Measurements from ENCODE around the gene PHF21B. TPM values are rescaled to one million over a fixed set of nuclear protein-coding genes. Genes with fewer than 3 reads are reported as not detected.

The PHF21B gene
- total RNA-seq, 1 donor from 2014 or later, result not detected

DNA sequence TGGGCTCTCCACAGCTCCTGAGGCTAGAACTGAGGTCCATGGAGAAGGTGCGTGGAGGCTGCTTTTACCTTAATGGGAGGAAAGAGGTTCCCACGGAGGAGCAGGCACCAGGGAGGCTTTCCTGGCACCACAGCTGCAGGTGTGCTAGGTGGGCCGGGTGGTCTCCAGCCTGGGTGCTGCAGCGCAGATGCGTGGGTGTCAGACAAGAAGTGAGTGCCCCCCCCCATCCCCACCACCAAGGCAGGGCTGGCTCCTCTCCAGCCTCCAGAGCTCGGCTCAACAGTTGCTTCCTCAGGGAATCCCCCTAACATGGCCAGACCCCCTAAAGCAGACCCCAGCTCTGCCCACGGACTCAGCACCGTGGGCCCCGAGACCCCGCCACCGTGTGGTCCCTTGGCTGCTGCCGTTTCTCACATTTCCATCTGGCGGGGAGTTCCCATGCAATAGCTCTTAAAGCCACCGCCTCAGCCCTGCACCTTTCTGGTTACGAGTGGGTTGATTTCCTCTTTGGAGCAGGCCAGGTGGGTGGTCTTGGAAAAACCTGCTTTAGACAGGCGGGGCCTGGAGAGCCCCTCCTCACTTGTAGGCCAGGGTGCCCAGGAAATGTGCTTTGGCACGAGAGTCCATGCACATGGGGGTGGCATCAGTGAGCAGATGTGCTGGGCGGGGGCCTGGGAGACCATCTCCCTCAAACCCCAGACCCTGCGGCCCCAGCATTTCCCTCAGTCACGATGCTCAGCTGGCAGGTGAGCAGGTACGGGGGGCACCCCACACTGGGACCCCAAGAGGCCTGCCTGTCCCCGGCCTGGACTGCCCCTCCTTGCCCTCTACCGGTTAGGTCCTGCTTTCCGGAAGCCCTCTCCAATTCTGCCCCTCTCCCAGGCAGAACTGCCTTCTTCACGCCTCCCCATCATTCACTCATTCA, 163.7 kb downstream of the PHF21B start:
- no peak for DNase-seq (ENCODE audit: low read depth in 2 of 2)

DNA sequence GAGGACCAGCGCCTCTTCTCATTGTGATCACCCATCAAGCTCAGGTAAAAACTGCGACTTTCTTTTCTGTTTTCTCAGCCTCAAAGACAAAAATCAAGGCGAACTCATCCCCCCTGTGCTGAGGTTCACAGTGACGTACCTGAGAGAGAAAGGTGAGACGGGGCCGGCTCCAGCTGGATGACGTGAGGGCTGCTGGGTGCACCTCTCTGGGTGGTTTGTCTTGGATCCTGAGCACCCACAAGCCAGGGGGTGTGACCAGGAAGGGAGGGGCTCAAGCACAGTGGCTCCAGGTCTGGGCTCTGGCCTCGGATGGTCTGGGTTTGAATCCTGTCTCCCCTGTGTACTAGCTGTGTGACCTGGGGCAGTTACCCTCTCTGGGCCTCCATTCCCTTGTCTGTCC, 164.6 kb downstream of the PHF21B start:
- no peak for DNase-seq (ENCODE audit: low read depth in 2 of 2)

DNA sequence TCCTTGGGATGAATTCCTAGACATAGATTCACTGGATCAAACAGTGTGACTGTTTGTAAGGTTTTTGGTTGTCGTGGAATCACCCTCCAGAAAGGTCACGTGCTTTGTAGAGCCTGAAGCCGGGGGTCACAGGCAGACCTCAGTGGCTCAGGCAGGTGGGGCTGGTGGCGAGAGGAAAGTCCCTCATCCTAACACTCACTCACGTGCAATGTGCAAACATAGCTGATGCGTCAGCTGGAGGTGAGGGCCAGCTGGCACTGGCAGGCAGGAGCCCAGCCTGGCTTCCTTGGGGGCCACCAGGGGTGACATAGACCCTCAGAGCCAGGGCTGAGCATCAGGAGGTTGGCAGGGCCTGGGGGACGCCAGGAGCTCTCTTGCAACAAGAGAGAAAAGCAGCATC, 167.4 kb downstream of the PHF21B start:
- no peak for DNase-seq (ENCODE audit: low read depth in 2 of 2)

DNA sequence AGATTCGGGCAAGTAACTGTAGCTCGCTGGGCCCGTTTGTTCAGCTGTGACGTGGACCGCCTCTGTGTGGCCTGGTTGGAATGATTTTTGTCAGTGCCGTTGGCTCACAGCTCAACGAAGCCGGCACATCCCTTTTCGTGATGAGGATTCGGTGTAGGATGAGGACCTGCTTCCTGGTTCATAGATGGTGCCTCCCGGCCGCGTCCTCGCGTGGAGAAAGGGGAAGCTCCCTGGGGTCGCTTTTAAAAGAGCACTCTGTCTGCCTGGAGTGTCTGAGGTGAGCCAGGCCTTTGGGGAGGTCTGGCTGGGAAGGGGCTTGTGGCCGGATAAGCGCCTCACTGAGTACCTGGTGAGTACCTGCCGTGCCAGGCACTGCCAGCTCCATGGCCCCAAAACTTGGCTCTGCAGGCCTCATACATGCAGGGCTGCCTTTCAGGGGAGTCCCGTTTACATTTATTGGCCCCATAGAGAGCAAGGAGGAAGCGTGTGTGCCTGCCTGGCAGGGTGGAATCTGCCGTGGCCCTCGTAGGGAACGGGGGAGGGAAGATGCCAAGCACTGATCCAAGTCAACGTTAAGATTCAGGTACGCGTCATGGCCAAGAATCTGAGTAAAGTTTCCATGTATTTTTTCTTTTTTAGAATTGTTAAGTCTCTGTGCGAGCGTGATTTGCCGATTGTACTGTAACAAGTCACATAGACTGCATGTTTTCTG, 169.0 kb downstream of the PHF21B start:
- DNase-seq (ENCODE audit: low read depth in 2 of 2), result no peak

DNA sequence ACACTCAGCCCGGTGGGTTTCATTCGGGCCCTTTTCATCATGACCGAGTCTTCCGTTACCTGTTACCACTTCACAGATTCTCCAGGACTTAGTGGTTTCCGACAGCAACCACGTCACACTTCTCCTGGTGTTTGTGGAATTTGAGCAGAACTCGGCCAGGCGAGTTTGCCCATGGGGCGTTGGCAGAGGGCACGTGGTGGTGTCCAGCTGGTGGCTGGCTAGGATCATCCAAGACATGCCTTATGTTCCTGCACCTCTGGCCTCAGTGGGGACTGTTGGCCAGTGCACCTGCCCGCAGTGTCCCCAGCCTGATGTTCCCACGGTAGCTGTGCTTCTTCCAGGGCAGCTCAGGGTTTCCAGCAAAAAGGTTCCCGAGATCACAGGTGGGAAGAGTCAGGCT, 170.1 kb downstream of the PHF21B start:
- DNase-seq (ENCODE audit: low read depth in 2 of 2), result no peak

DNA sequence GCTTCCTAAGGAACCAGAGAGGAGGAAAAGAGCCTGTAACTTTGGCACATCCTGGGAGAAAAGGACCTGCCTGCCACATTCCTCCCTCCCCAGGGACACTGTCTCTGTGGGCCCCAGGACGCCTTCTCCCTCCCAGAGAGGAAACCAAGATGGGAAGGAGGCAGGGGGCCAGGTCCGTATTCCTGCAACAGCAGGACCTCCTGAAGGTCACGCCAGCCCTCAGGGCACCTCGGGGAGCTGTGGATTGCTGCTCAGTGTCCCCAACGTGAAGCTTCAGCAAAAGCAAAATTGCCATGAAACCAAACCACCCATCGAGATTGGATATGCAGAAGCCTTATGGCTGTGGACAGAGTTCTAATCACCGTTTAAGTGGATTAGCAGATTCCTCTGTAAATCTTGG, 170.7 kb downstream of the PHF21B start:
- DNase-seq (ENCODE audit: low read depth in 2 of 2), result no peak

DNA sequence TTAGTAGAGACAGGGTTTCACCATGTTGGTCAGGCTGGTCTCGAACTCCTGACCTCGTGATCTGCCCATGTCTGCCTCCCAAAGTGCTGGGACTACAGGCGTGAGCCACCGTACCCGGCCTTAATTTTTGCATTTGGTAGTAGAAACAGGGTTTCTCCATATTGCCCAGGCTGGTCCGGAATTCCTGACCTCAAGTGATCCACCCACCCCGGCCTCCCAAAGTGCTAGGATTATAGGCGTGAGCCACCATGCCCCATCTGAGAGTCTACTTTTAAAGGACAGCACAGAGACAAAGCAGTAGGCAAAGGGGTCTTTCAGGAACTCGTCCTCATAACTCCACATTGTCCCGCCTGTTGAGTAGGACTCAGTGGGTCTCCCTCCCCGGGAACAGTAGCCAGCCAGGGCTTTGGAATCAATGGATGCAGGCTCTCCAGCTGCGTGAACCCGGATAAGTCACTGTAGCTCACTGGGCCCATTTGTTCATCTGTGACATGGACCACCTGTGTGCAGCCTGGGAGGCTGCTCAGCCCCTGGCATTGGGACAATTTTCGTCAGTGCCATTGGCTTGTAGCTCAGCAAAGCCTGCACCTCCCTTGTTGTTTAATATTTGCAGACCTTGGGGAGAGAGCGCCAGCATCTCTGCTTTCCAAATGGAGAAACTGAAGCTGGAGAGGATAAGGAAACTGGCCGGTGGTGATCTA, 171.3 kb downstream of the PHF21B start:
- no peak for DNase-seq (ENCODE audit: low read depth in 2 of 2)

DNA sequence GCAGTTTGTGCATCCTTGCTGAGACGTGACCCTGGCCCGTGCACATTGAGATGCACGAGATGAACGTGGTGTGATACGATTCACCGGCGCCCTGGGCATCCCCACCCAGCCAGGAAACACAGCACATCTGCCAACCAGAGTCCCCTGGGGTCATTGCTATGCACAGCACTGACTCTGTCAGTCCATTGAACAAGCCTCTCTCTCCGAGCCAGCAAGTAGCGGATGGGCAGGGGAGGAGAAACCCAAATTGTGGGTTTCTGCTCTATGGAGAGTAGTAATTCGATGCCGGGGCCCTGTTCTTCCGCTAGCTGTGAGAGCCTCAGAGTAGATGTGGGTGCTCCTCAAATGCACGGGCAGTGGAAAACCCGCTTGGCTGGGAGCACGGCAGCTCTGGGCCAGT, 172.3 kb downstream of the PHF21B start:
- no peak for DNase-seq (ENCODE audit: low read depth in 2 of 2)

DNA sequence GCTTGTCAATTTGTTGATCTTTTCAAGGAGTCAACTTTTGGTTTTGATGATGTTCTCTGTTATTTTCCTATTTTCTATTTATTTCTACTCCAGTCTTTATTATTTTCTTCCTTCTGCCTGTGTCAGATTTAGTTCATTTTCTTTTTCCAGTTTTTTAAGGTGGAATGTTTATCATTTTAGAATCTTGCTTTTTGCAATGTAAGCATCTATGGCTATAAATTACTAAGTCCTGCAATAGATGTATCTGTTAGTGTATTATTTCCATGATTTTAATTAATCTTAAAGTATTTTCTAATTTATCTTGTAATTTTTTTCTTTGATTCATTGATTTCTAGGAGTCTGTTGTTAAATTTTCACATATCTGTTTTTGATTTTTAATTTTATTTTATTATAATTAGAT, 175.7 kb downstream of the PHF21B start:
- no peak for DNase-seq (ENCODE audit: low read depth in 2 of 2)

DNA sequence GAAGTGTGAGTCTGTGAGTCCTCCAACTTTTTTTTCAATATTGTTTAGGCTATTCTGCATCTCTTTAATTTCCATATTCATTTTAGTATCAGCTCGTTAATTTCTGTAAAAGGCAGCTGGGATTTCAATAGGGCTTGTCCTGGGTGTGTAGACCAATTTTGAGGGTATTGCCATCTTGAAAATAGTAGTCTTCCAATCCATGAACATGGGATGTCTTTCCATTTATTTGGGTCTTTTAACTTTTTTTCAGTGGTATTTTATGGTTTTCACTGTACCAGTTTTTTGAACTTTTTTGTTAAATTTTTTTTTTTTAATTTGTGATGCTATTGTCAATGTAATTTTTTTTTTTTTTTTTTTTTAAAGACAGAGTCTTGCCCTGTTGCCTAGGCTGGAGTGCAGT, 177.9 kb downstream of the PHF21B start:
- no peak for DNase-seq (ENCODE audit: low read depth in 2 of 2)

Other genes starting within 250 kb of the PHF21B start
- gene NUP50, start 153.9 kb upstream of the PHF21B start, total RNA-seq, result 35.1 and 41.5 TPM in 2 replicates
- gene KIAA0930, start 230.9 kb upstream of the PHF21B start, total RNA-seq, result 22.7 and 40.1 TPM in 2 replicates

All from lung microvascular endothelial cell (primary cell).